HL-60/S4 treated with retinoic acid at 250 ng/mL for 4 days and 3 days (cell line): Measurements from ENCODE around the gene CPLX3.
"Not testable (repeated sequence)": the region's sequence is repeated elsewhere in the genome, so short reads cannot be mapped to it uniquely, and the experiment has no call there.

Experiments
- in situ Hi-C: fragments of 300-500 bp; cut with MboI; formaldehyde crosslinking; loops from 2 replicates; pipeline ENCODE4 v1.7.0; 2022; ENCODE audit warnings: low sequenced_read_pairs

CPLX3 gene, protein sequence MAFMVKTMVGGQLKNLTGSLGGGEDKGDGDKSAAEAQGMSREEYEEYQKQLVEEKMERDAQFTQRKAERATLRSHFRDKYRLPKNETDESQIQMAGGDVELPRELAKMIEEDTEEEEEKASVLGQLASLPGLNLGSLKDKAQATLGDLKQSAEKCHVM

DNA sequence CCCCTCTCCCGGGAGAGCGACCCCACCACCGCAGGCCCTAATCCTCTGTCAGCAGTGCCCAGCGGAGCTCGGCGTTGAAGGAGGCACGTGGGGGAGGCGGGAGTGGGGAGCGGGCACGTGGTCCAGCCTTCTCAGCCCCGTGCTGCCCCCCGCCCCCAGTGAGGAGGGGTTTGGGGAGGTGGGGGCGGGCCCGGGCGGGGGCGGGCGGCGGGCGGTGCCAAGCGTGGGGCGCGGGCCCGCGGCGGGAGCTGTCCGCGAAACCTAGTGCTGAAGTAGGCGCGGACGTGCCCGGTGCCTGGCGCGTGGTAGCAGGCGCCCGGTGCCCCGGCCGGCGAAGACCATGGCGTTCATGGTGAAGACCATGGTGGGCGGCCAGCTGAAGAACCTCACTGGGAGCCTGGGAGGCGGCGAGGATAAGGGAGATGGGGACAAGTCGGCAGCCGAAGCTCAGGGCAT, at the start of gene CPLX3:
CPLX3 (plus strand) TSS at position 264 of the 456 bp plus-strand sequence; CDS start at position 341, 77 bp downstream.
- in situ Hi-C loops: no loop called here

DNA sequence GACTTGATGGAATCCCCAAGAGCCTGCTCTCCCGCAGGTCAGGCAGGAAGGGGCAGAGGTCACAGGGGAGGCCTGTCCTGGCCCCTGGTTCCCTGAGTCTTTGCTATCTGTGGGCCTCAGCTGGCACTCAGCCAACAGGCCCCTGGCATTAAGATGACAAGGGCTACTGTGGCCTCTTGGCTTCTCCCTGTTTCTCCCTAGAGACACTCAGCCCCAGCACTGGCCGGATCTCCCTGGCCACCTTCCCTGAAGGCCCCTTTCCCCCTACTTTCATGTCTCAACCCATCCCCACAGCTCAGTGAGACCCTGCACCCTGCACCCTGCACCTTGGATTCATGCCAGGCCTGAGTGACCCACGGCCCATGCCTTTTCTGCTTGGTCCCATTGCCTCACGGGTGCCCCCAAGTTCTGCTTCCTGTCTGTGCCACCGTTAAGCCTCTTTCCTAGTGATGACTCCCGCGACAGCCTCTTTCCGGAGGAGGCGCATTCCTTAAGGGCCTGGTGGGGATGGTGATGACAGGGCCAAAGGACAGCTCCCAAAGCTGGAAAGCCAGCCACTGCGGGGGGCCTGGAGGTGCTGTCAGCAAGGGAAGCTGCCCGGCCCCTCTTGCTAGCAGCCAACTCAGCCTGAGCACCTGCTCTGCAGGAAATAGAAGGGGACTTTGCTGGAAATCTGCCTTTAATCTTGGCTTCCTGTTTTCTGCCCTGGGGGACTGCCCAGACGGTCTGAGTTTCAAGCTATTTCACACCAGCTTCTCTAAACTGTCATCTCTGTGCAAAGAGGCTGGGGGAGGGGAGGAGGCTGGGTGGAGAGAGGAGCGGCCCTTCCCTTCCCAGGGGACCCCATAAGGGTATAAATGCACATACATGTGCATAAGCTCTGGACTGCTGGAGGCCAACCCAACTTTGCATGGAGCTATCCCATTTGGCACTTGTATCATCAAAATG, 49.3 kb upstream of the CPLX3 start:
- in situ Hi-C loops: no loop called here

DNA sequence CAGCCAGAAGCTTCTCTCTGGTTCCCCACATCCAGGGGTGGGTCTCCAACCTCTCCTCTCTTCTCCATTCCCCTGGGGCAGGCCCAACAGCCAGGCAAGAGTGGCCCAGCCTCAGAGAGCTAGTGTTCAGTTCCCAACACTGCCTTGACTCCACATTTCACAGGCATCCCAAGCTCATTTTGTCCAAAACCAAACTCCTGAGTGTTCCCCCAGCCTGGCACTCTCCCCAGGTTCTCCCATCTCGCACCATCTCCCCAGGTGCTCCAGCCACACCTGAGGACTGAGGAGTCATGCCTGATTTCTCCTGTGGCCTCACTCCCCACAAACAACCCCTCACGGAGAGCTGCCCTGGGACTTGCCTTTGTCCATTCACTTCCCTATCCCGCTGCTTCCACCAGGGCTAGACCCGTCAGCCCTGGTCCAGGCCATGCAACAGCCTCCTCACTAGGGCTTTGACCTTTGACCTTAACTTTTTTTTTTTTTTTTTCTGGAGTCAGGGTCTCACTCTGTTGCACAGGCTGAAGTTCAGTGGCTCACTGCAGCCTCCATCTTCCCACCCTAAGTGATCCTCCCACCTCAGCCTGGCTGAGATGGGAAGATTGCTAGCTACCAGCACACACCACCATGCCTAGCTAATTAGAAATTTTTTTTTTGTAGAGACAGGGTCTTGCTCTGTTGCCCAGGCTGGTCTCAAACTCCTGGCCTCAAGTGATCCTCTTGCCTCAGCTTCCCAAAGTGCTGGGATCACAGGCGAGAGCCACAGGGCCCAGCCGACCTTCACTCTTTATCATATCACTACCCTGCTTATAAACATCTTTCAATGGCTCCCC, 48.4 kb upstream of the CPLX3 start:
- in situ Hi-C loops: no loop called here

GRCh38 chr15:74778599-74778970, 47.8 kb upstream of the CPLX3 start:
- in situ Hi-C loops: no loop called here

DNA sequence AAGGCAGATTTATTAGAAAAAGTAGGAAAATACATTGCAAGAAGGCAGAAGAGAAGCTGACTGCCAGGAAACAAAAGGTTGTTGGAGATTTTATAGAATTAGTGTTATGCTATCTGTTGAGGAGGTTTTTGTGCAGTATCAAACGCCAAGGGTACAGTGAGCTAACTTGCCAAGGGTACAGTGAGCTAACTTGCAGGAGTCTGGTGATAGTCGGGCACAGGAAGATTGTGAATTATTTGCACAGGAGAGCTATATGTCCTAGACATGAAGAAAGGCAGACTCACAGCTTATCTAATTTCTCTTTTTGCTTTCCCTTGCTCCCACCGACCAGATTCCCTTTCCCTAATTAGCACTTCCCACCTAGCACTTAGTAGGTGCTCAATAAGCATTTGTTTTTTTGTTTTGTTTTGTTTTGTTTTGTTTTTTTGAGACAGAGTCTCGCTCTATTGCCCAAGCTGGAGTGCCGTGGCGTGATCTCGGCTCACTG, 47.2 kb upstream of the CPLX3 start:
- in situ Hi-C loops: no loop called here

GRCh38 chr15:74780523-74781430, 45.6 kb upstream of the CPLX3 start:
- in situ Hi-C loops: no loop called here

DNA sequence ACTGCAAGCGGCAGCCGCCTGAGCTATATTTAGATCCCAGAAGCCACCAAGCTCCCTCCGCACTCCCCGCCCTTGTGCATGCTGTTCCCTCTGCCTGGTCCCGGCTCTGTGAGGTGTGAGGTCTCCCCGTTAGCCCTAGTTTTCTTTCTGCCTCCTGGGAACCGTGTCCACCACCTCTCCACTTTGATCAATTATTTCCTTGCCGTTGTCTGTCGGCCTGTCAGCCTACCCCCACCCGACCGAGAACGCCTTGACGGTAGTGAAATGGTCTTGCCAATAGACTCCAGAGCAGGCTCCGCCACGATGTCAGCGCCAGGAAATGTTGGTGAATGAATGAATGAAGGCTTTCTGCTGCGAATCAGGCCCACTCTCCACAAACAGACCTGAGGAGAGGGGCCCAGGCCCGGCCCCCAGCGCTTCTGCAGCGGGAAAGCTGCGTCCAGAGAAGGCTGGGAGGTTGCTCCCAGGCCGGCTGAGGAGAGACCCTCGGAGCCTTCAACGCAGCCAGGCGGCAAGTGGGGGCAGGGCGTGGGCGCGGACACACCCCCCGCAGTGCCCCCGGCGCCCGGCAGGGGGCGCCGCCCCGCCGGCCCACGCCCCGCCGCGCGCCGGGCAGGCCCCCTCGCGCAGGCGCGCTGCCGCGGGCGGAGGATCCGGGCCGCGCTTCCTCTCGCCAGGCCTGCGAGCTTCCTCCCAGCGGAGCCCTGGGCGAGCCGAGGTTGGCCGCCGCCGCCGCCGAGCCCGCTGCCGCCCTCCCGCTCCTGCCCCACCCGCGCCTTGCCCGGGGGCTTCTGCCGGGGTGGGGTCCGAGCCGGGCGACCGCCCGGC, 44.8 kb upstream of the CPLX3 start, which contains the start of gene CSK:
CSK (plus strand) TSS at position 650 of the 828 bp plus-strand sequence. CDS start 16,218 bp downstream, outside the sequence.
- in situ Hi-C loops: no loop called here

GRCh38 chr15:74782259-74783071, 44.0 kb upstream of the CPLX3 start:
- in situ Hi-C loops: no loop called here

DNA sequence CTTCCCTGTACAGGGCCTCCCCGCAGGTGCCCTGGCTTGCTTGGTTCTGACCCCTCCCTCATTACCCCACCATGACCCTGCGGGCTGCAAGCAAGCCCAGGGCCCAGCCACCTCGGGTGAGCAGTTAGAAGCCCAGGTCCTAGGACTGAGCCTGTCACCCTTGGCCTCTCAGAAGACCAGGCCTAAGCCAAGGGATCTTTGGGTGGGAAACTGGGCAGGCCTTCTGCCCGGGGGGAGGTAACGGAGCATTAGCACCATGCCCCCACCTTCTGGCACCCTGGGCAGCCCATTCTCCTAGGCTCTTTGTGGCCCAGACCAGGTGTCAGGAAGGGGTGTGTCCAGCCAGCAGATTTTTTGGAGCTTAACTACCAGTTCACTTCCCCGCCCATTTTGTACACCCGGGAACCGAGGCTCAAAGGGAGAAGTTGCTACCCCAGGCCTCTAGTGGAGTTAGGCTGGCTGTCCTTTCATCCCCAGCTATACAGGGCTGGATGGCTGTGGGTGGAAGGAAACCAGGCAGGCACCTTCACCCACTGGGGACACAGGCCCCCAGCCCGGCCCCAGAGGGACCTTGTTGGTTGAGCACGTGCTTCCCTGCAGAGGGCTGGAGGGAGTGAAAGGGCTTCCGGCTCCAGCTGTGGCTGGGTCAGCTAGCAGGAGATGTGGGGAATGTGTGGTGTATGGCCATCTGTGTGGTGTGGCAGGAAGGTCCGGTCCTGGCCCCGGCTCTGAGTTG, 43.2 kb upstream of the CPLX3 start:
- in situ Hi-C loops: no loop called here

GRCh38 chr15:74783808-74784175, 42.6 kb upstream of the CPLX3 start:
- in situ Hi-C loops: no loop called here

DNA sequence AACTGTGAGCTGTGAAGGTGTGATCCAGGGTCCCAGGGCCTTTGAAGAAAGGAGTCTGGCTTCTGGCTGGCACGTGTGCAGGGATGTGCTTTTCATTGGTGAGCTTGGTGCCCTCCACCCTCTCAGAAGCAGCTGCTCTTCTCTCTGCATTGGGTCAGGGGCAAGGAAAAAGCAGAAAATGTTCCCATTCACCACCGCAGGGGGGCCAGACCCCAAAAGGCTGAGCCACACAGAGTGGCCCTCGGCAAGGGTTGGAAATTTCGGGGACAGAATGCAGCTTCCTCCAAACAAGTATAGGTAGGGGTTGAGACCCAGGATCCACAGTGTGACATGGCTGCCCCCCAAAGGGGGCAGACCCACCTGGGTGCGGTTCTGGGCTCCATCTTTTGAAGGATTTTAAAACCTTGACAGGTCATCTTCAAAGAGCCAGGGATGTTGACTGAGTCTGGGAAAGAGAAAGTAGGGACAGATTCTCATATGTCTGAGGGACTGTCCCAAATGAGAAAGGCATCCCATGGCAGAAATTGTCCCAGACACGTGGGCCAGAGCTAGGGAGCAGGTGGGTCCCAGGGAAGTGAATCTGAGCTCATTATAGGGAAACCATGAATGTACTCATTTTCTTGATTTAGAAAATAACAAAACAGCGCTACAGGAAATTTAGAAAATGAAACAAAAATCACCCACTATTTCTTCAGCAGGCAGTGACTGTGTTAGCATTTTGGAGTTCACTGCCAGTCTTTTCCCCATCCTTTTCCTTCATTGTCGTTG, 41.8 kb upstream of the CPLX3 start:
- in situ Hi-C loops: no loop called here

- in situ Hi-C loops: no loop called here
These were observed 41.0 kb upstream of the CPLX3 start for GRCh38 chr15:74785194-74786032.

- in situ Hi-C loops: not testable (repeated sequence)
These were observed 40.3 kb upstream of the CPLX3 start for GRCh38 chr15:74786081-74786480.

GRCh38 chr15:74786551-74787165, 39.8 kb upstream of the CPLX3 start:
- in situ Hi-C loops: no loop called here

GRCh38 chr15:74787251-74788041, 39.0 kb upstream of the CPLX3 start:
- in situ Hi-C loops: no loop called here
